Motor neuron (in vitro differentiated cells): ENCODE results near the gene ADGRG3. TPM values are rescaled to one million over a fixed set of nuclear protein-coding genes. Genes with fewer than 3 reads are reported as not detected.

Experiments used
- ATAC-seq, 8 experiments: fragments of 200-7000 bp; cut with Tn5 transposase; replicated peaks in 6 of 8; 2 replicates each; pipeline ENCODE4 v1.8.0; 2021; ENCODE audit warnings: mild to moderate bottlenecking in 8 of 8, moderate library complexity in 8 of 8
- H3K27ac ChIP-seq, 2 donors: fragments of 250-450 bp; sonication (Bioruptor Pico); 2 replicates each; pipeline ENCODE4 v1.9.0; 2021; ENCODE audit warnings: antibody characterized with exemption in 2 of 2, mild to moderate bottlenecking in 2 of 2, moderate library complexity in 1 of 2
- H3K4me1 ChIP-seq, 2 donors: fragments of 250-450 bp; sonication (Bioruptor Pico); replicated peaks in 1 of 2; 2 replicates each; pipeline ENCODE4 v1.6.1; 2021; ENCODE audit warnings: antibody characterized with exemption in 2 of 2, mild to moderate bottlenecking in 2 of 2, moderate library complexity in 1 of 2
- H3K4me3 ChIP-seq, 5 donors: fragments of 250-450 bp; sonication (Bioruptor Pico); 2 replicates each; pipeline ENCODE4 v1.9.0; 2021; ENCODE audit warnings: antibody characterized with exemption in 5 of 5, mild to moderate bottlenecking in 5 of 5, moderate library complexity in 4 of 5
- WGBS, 10 experiments: fragments of 450-650 bp; shearing (Covaris generic); methylation state at CpG; one replicate each; pipeline ENCODE4 v1.0.0; 2022; 5-methylcytosine and 5-hydroxymethylcytosine counted together
- in situ Hi-C, 9 experiments: fragments of 400-800 bp; cut with MboI; loops; one replicate each; pipeline ENCODE4 v1.15.0; 2021; ENCODE audit warnings: low sequenced_read_pairs in 9 of 9, low pct_unique_long_range_greater_than_20kb in 2 of 9; ENCODE audit not compliant: unreplicated experiment in 9 of 9
- total RNA-seq, 8 experiments: library from RNA; unstranded; fragments of 300-600 nt; gene quantifications; 2 replicates each; pipeline versions ENCODE4 v1.2.3 to v1.2.4, GENCODE V29; 2022

Gene ADGRG3
- total RNA-seq, 8 experiments from 2014 or later, result 0.10 to 1.1 (median 0.31) TPM; not detected in 2

DNA sequence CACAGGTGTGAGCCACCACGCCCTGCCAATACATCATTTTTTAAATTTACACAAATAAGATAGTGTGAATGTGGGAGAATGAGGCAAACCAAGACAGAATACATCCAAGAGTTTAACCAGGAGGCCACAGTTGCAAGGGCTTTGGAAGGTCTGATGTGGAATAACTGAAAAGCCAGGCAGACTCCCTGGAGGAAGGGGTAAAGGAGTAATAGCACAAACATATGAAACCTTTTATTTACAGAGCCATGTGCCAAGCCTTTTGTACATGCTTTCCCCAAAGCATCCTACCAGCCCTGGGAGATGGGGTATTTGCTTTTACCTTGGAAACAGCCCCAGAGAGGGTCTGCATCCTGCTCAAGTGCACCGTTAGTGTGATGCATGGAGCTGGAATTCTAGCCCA lies 4.7 kb downstream of the ADGRG3 start:
- ATAC-seq, result no peak
- Histone ChIP-seq H3K27ac (no peak overlapping the region), H3K4me3 (no peak overlapping the region), H3K4me1 (peaks cover 1 to 8% of the 10 kb centered on the region in 2 donors)
- 13 to 100% (median 77%) methylated on average over 1 to 2 of the region's 2 CpGs; no CpG with 5 or more reads in 2 of the 10 experiments for WGBS, 10 experiments
- in situ Hi-C loops, result no loop called here

DNA sequence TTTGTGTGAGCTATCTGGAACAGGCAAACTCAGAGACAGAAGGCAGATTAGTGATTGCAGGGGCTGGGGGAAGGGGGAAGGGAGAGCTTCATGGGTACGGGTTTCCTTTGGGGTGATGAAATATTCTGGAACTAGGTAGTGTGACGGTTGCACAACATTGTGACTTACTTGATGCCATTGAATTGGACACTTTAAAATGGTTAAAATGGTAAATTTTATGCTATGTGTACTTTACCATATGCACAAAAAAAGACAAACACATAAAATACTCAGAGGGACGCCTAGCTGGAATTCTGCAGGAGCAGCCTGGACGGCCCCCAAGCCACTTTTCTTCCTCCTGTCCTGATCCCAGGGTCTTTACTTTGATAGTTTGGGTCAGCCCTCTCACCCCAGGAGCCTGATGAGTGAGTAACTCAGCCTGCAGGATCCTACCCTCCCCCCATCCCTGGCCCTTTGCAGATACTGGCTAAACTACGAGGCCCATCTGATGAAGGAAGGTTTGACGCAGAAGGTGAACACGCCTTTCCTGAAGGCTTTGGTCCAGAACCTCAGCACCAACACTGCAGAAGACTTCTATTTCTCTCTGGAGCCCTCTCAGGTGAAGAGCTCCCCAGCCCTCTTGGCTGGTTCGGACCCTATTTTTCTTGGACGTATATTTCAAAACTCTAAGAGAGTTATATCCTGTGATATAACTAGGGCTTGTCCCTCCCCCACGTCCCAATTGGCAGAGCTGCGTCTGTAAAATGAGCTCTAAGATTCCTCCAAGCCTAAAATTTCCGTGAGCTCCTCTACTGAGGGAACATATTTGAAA lies 7.8 kb downstream of the ADGRG3 start:
- ATAC-seq, result no peak
- in situ Hi-C loops, result no loop called here
- H3K4me1 ChIP-seq, result peaks cover 4 to 24% of the 10 kb centered on the region in 2 donors
- 0 to 65% (median 31%) methylated on average over 1 to 9 of the region's 12 CpGs; no CpG with 5 or more reads in 2 of the 10 experiments for WGBS, 10 experiments
- no peak overlapping the region for H3K27ac ChIP-seq
- no peak overlapping the region for H3K4me3 ChIP-seq

DNA sequence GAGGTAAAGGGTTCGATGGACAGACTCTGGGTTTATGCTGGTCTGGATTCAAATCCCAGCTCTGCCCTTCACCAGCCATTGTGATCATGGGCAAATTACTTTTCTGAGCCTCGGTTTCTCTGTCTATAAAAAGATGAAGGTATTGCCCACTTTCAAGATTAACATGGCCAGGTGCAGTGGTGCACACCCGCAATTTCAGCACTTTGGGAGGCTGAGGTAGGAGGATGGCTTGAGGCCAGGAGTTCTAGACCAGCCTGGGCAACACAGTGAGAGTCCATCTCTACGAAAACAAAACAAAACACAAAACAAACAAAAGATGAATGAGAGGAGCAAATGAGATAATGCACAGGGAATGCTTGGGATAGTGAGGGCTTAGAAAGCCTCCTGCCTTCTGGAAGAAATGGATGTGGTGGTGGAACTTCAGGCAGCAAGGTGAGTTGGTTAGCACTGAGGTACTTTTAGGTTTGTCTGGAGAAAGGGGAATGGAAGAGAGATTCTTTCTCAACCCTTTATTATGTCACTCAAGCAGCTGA lies 8.5 kb downstream of the ADGRG3 start:
- in situ Hi-C loops, result no loop called here
- ATAC-seq, result no peak
- WGBS, 10 experiments, result 0 to 100% (median 77%) methylated on average over 1 to 4 of the region's 4 CpGs; no CpG with 5 or more reads in 1 of the 10 experiments
- Histone ChIP-seq H3K27ac (no peak overlapping the region), H3K4me3 (no peak overlapping the region), H3K4me1 (peaks cover 4 to 27% of the 10 kb centered on the region in 2 donors)

DNA sequence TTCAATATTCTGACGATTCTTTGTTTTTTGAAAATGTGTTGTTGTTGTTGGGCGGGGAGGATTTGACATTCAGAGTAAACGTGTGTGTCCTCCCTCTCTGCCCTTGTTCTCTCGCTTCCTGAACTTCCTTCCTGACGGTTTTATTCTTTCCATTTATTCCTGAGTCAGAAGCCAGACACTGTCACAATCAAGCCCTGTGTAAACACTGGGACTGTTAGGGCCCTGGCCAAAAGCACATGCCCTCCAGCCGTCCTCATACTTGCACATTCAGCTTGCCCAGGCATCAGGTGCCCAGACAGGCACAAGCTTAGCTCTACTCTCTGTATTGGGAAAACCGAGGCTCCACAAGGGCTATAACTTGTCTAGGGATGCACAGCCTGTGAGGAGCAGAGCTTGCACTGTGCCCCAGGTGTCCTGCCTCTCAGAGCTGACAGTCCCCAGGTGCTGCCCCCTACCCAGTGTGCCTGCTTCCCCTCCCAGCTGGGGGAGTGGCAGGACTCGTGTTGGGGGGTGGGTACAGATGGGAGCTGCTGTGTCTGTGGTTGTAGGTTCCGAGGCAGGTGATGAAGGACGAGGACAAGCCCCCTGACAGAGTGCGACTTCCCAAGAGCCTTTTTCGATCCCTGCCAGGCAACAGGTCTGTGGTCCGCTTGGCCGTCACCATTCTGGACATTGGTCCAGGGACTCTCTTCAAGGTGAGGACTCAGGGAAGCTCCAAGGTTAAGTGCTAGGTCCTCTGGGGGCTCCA lies 9.7 kb downstream of the ADGRG3 start:
- ATAC-seq, result peak in 5 of 8 experiments; percentile 17 to 68 (median 52)
- H3K4me1 ChIP-seq, result peaks cover 4 to 28% of the 10 kb centered on the region in 2 donors
- no peak overlapping the region for H3K27ac ChIP-seq
- in situ Hi-C loops, result no loop called here
- 35 to 76% (median 63%) methylated on average over 4 to 6 of the region's 14 CpGs; no CpG with 5 or more reads in 4 of the 10 experiments for WGBS, 10 experiments
- H3K4me3 ChIP-seq, result no peak overlapping the region

DNA sequence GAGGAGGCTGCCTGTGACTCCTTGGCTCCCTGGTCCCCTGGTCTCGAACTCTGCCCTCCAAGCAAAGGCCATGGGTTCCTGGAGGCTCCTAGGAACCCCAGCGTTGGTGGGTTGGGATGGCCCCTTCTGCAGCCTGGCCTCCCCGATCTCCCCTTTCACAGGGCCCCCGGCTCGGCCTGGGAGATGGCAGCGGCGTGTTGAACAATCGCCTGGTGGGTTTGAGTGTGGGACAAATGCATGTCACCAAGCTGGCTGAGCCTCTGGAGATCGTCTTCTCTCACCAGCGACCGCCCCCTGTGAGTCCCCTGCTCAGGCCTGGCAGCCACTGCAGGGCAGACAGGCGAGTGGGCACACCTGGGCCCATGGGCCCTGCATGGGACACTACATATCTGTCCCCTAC lies 10.9 kb downstream of the ADGRG3 start:
- WGBS, 10 experiments, result 40 to 90% methylated on average over 1 to 3 of the region's 12 CpGs; no CpG with 5 or more reads in 8 of the 10 experiments
- Histone ChIP-seq H3K4me3 (no peak overlapping the region), H3K27ac (no peak overlapping the region), H3K4me1 (peaks cover 4 to 36% of the 10 kb centered on the region in 2 donors)
- no peak for ATAC-seq
- in situ Hi-C loops, result no loop called here

DNA sequence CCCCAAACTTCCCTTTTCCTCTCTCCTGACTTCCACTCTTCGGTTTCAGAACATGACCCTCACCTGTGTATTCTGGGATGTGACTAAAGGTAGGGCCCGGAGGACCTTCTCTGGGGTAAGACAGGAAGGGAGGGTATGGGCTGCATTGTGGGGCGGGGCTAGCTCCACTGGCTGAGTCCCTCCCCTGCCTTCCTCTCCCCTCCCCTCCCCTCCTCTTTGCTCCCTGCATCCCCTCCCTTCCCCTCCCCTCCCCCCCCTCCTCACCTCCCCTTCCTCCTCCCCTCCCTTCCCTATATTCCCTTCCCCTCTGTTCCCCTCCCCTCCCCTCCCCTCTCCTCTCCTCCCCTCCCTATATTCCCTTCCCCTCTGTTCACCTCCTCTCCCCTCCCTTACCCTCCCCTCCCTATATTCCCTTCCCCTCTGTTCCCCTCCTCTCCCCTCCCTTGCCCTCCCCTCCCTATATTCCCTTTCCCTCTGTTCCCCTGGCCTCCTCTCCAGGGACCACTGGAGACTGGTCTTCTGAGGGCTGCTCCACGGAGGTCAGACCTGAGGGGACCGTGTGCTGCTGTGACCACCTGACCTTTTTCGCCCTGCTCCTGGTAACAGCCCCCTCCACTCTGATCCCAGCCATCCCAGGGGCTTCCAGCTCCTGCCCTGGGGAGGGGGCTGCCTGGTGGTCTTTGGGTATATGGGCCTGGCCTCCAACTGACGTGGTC lies 11.8 kb downstream of the ADGRG3 start:
- 60% methylated on average over 1 of the region's 7 CpGs; no CpG with 5 or more reads in 9 of the 10 experiments for WGBS, 10 experiments
- no peak overlapping the region for H3K4me3 ChIP-seq
- peak overlapping the region in 1 of 2 donors; percentile 74 for H3K27ac ChIP-seq
- in situ Hi-C loops, result no loop called here
- peaks cover 4 to 36% of the 10 kb centered on the region in 2 donors for H3K4me1 ChIP-seq
- peak in 4 of 8 experiments; percentile 43 to 73 (median 64) for ATAC-seq

DNA sequence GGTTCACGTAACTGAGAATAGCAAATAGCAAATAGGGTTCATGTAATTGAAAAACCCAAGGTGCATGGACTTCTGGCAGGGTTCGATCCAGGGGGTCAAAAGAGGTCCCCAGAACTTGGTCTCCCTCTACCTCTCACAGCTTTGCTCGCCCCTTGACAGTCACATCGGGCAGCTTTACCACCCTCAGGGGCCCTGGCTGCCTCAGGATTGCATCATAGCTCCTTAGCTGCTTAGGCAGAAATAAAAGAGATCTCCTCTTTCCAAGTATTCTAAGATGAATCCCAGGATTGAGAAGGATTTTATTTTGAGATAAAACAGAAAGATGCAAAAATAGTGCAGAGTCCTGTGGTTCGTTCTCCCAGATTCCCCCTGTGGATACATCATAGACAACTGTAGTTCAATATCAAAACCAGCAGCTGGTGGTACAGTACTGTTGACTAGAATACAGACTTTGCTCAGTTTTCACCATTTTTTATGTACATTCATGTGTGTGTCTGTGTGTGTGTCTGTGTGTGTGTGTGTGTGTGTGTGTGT lies 12.8 kb downstream of the ADGRG3 start:
- Histone ChIP-seq H3K4me1 (peaks cover 4 to 32% of the 10 kb centered on the region in 2 donors), H3K27ac (peak overlapping the region in 1 of 2 donors; percentile 74), H3K4me3 (no peak overlapping the region)
- ATAC-seq, result no peak
- in situ Hi-C loops, result no loop called here
- WGBS, 10 experiments, result 35 to 100% (median 87%) methylated on average over 1 to 4 of the region's 5 CpGs; no CpG with 5 or more reads in 2 of the 10 experiments

DNA sequence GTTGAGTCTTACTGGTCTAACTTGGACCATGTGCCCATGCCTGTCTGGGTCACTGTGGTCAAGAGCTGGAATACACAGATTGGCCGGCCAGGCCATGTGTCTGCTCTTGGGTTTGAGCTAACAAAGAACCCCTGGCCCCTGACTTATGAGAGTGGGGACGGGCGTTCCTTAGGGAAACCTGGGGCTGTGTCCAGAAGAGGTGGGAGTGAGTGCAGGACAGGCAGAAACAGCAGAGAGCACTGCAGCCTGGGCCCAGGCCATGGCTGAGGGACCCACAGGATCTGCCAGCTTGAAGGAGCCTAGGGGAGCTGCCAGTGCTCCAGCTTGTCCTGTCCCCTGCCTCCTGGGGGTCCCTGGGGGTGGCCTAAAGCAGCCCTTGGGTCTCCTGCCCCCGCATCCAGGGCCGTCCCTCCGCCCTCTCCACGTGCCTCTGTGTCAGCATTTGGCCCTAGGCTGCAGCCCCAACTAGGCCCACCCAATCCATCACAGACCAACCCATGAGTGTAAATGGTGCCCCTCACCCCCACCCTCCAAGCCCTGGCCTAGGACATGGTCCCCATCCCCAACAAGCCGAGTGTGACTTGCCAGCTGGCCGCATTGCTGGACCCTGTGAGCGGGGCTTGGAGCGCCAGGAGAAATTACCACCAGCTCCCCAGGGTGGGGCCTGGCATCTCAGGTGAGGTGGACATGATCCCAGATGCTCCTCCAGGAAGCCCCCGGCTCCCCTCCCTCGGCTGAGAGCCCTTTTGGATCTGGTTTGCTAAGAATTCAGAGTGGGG lies 14.0 kb downstream of the ADGRG3 start:
- Histone ChIP-seq H3K4me3 (no peak overlapping the region), H3K4me1 (peaks cover 4 to 31% of the 10 kb centered on the region in 2 donors), H3K27ac (no peak overlapping the region)
- WGBS, 10 experiments, result 100% methylated on average over 1 to 3 of the region's 13 CpGs; no CpG with 5 or more reads in 8 of the 10 experiments
- in situ Hi-C loops, result no loop called here
- ATAC-seq, result no peak

DNA sequence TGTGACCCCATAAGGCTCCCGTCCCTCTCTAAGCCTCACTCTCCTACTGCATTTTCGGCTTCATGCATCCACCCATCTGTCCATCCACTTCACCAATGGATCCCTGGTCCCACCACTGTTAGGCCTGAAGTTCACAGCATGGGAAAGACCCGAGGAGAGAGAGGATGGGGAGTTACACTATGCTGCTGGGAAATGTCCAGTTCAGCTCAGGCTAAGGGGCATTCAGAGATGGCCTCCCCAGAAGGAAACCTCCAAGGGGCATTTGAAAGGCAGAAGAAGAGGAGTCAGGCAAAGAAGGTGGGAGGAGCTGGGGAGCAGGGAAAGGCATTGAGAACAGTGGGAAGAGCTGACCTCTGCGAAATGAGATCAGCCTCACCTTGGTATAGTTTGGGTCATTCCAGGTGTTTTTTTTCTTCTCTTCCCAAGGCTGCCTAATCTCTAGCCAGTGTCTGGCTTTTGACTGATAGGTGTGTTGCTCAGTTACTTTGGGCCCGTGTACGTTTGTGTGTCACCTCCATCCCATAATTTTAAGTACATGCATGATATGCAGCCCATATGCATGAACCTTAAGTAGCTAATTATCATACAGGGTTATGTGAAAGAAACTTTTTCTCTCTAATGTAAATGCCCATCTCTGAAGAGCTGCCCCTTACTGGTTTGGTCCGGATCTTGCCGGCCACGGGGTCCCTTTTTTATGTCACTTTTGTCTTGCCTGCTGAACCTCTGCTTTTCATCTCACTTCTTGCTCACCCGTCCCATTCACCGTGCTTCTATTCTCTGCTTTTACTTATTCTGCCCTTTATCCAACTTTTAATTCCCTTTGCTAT lies 14.9 kb downstream of the ADGRG3 start:
- WGBS, 10 experiments, result 50 to 100% (median 71%) methylated on average over 1 to 7 of the region's 11 CpGs

DNA sequence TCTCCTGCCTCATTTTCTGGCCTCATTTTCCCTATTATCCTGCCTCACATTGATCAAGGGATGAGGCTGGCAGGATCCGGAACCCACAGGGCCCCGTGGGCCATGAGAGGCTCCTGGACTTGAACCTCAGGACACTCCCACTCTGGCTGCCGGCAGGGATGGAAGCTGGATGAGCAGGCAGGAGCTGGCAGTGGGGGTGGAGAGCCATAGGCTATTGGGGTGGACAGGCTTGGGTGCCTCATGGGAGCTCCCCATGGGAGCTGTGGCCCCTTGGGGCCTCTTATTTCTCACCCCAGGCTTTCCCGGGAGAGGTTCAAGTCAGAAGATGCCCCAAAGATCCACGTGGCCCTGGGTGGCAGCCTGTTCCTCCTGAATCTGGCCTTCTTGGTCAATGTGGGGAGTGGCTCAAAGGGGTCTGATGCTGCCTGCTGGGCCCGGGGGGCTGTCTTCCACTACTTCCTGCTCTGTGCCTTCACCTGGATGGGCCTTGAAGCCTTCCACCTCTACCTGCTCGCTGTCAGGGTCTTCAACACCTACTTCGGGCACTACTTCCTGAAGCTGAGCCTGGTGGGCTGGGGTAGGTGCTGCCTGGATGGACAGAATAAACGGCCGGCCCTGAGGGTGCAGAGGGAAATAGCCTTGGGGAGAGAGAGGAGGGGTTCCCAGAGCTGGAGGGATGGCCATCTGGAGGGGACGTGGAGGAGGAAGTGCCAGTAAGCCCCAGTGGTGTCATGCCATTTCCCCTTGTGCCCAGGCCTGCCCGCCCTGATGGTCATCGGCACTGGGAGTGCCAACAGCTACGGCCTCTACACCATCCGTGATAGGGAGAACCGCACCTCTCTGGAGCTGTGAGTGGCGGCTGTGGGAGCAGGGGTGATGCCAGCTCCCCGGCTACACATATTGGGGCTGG lies 15.8 kb downstream of the ADGRG3 start:
- no peak for ATAC-seq
- Histone ChIP-seq H3K27ac (no peak overlapping the region), H3K4me1 (peaks cover 7 to 32% of the 10 kb centered on the region in 2 donors), H3K4me3 (no peak overlapping the region)
- 57 to 100% (median 80%) methylated on average over 1 to 8 of the region's 18 CpGs; no CpG with 5 or more reads in 1 of the 10 experiments for WGBS, 10 experiments
- in situ Hi-C loops, result no loop called here

More for the DNA sequence above, 14.9 kb downstream of the ADGRG3 start:
- no peak overlapping the region for H3K4me3 ChIP-seq
- peak in 7 of 8 experiments; percentile 4 to 86 (median 48) for ATAC-seq
- in situ Hi-C loops, result no loop called here
- no peak overlapping the region for H3K27ac ChIP-seq
- peaks cover 4 to 31% of the 10 kb centered on the region in 2 donors for H3K4me1 ChIP-seq
